Smooth muscle cell (in vitro differentiated cells): ENCODE results near the gene LRRC27. TPM values are rescaled to one million over a fixed set of nuclear protein-coding genes. Genes with fewer than 3 reads are reported as not detected.

Source experiments
- DNase-seq: peaks from one replicate; lab custom pipeline; 2025; ENCODE audit not compliant: unreplicated experiment; lab: John Stamatoyannopoulos, UW
- H2AFZ ChIP-seq: fragments of 200-600 bp; sonication (generic); 2 replicates; pipeline ENCODE4 v1.6.0; 2016; ENCODE audit warnings: antibody characterized with exemption, low read depth, mild to moderate bottlenecking
- H3F3A ChIP-seq: fragments of 200-600 bp; sonication (generic); 2 replicates; pipeline ENCODE4 v1.6.0; 2017; ENCODE audit warnings: antibody characterized with exemption, low read depth
- H3K27ac ChIP-seq: fragments of 200-600 bp; sonication (generic); 2 replicates; pipeline ENCODE4 v1.5.1; 2016; ENCODE audit warnings: low read depth, mild to moderate bottlenecking
- H3K27me3 ChIP-seq: fragments of 200-600 bp; sonication (generic); 2 replicates; pipeline ENCODE4 v1.6.1; 2016; ENCODE audit warnings: low read depth, mild to moderate bottlenecking
- H3K36me3 ChIP-seq: fragments of 200-600 bp; sonication (generic); 2 replicates; pipeline ENCODE4 v1.5.1; 2016; ENCODE audit warnings: low read depth
- H3K4me1 ChIP-seq: fragments of 200-600 bp; sonication (generic); 2 replicates; pipeline ENCODE4 v1.5.1; 2016; ENCODE audit warnings: low read depth
- H3K4me2 ChIP-seq: fragments of 200-600 bp; sonication (generic); 2 replicates; pipeline ENCODE4 v1.6.0; 2016; ENCODE audit warnings: mild to moderate bottlenecking
- H3K4me3 ChIP-seq: fragments of 200-600 bp; sonication (generic); 2 replicates; pipeline ENCODE4 v1.5.1; 2016; ENCODE audit warnings: mild to moderate bottlenecking
- H3K79me2 ChIP-seq: fragments of 200-600 bp; sonication (generic); 2 replicates; pipeline ENCODE4 v1.6.0; 2016; ENCODE audit warnings: low read depth, mild to moderate bottlenecking
- H3K9ac ChIP-seq: fragments of 200-600 bp; sonication (generic); 2 replicates; pipeline ENCODE4 v1.6.0; 2016; ENCODE audit warnings: low read depth
- H3K9me3 ChIP-seq: fragments of 200-600 bp; sonication (generic); replicated peaks from 2 replicates; pipeline ENCODE4 v1.5.1; 2016; ENCODE audit warnings: low read depth
- H4K20me1 ChIP-seq: fragments of 200-600 bp; sonication (generic); 2 replicates; pipeline ENCODE4 v1.6.0; 2016; ENCODE audit warnings: low read depth
- WGBS: methylation state at CpG from one replicate; pipeline ENCODE4 v1.1.7; 2016; ENCODE audit warnings: low lambda C conversion rate; 5-methylcytosine and 5-hydroxymethylcytosine counted together
- polyA plus RNA-seq: library from polyadenylated mRNA; unstranded; fragments of >200 nt; fragmentation: Nextera tagmentation; extraction: Ambion mirVana; gene quantifications from 2 replicates; pipeline ENCODE4 v1.2.1, GENCODE V29; 2016
- total RNA-seq: library from RNA; depleted of rRNA; stranded (reverse); fragments of >200 nt; gene quantifications from 2 replicates; pipeline ENCODE4 v1.2.3, GENCODE V29; 2014
- TF ChIP-seq, protein P1 (sequence below): fragments of 200-600 bp; sonication (generic); IDR thresholded peaks from 2 replicates; pipeline ENCODE4 v1.5.1; 2017; ENCODE audit warnings: borderline replicate concordance, mild to moderate bottlenecking, antibody characterized with exemption; ENCODE audit not compliant: insufficient read depth, poor library complexity, severe bottlenecking

LRRC27 gene
- total and polyA plus RNA-seq, 2 experiments from 2014 or later = 7.6 to 11.5 TPM

DNA sequence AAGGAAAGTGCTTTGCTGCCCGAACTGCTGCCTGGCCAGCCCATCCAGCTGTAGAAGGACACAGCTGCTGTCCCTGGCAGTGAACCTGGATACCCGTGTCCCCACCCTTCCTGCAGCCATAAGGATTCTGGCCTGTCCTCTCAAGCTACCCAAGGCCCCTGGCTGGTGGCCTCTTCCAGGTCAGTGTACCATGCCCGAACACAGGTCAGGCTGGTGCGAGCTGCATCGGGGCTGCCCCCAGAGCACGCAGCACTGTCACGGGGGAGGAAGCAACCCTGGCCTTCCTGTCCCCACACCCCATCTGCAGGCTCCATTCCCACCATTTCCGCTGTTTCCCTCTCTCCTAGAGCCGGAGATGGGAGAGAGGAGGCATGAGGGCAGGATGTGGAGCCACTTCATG lies 34.5 kb downstream of the LRRC27 start:
- H3K9me3 ChIP-seq = no peaks in the 10 kb centered on the region
- H3F3A ChIP-seq = peaks cover 4% of the 10 kb centered on the region
- H3K4me1 ChIP-seq = no peaks in the 10 kb centered on the region
- DNase-seq = no peak
- TF ChIP-seq, protein P1, sequence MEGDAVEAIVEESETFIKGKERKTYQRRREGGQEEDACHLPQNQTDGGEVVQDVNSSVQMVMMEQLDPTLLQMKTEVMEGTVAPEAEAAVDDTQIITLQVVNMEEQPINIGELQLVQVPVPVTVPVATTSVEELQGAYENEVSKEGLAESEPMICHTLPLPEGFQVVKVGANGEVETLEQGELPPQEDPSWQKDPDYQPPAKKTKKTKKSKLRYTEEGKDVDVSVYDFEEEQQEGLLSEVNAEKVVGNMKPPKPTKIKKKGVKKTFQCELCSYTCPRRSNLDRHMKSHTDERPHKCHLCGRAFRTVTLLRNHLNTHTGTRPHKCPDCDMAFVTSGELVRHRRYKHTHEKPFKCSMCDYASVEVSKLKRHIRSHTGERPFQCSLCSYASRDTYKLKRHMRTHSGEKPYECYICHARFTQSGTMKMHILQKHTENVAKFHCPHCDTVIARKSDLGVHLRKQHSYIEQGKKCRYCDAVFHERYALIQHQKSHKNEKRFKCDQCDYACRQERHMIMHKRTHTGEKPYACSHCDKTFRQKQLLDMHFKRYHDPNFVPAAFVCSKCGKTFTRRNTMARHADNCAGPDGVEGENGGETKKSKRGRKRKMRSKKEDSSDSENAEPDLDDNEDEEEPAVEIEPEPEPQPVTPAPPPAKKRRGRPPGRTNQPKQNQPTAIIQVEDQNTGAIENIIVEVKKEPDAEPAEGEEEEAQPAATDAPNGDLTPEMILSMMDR = no peak
- H3K27me3 ChIP-seq = no peaks in the 10 kb centered on the region
- no peak overlapping the region for H3K4me2 ChIP-seq
- no peak overlapping the region for H2AFZ ChIP-seq
- no peaks in the 10 kb centered on the region for H3K79me2 ChIP-seq
- H3K4me3 ChIP-seq = no peak overlapping the region
- 92% methylated on average over 9 of the region's 9 CpGs for WGBS
- no peaks in the 10 kb centered on the region for H3K36me3 ChIP-seq
- H3K9ac ChIP-seq = no peak overlapping the region
- H4K20me1 ChIP-seq = no peaks in the 10 kb centered on the region
- H3K27ac ChIP-seq = no peak overlapping the region

DNA sequence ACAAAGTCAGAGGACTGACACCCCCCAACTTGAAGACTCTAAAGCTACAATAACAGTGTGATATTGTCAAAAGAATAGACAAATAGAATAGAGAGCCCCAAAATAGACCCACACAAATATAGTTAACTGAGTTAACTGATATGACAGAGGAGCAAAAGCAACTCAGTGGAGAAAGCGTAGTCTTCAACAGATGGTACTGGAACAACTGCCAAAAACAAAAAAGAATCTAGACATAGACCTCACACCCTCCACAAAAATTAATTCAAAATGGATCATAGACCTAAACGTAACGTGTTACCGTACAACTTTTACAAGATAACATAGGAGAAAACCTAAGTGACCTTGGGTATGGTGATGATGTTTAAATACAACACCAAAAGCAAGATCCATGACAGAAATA lies 36.4 kb downstream of the LRRC27 start:
- peaks cover 4% of the 10 kb centered on the region for H3F3A ChIP-seq
- 84% methylated on average over 4 of the region's 4 CpGs for WGBS
- no peaks in the 10 kb centered on the region for H3K27me3 ChIP-seq
- no peak overlapping the region for H3K27ac ChIP-seq
- no peak overlapping the region for H3K4me2 ChIP-seq
- no peak overlapping the region for H3K9ac ChIP-seq
- TF ChIP-seq, protein P1 = no peak
- DNase-seq = no peak
- no peaks in the 10 kb centered on the region for H4K20me1 ChIP-seq
- no peak overlapping the region for H2AFZ ChIP-seq
- H3K4me1 ChIP-seq = no peaks in the 10 kb centered on the region
- H3K4me3 ChIP-seq = no peak overlapping the region
- no peaks in the 10 kb centered on the region for H3K36me3 ChIP-seq
- no peaks in the 10 kb centered on the region for H3K9me3 ChIP-seq
- H3K79me2 ChIP-seq = no peaks in the 10 kb centered on the region

DNA sequence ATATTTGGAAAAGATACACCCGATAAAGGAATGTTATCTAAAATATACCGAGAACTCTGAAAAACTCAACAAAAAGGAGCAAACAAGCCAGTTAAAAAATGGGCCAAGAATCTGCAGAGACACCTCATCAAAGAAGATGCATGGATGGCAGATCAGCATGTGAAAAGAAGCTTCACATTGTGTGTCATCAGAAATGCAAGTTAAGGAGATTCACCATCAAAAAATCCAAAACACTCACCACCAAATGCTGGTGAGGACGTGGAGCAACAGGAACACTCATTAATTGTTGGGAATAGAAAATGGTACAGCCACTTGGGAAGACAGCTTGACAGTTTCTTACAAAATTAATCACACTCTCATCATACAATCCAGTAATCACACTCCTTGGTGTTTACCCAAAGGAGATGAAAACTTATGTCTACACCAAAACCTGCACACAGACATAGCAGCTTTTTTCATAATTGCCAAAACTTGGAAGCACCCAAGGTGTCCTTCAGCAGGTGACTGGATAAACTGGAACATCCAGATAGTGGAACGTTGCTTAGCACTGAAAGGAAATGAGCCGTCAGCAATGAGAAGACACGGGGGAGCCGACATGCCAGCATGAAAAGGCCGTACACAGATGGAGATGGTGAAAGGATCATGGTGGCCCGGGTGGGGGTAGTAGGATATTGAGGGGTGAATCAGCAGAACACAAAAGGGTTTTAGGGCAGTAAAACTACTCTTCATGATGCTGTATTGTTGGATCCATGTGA lies 37.1 kb downstream of the LRRC27 start:
- Histone ChIP-seq H3F3A (peaks cover 3% of the 10 kb centered on the region), H3K4me1 (no peaks in the 10 kb centered on the region), H3K27ac (no peak overlapping the region), H3K4me3 (no peak overlapping the region), H3K4me2 (no peak overlapping the region), H3K27me3 (no peaks in the 10 kb centered on the region), H2AFZ (no peak overlapping the region), H3K9ac (no peak overlapping the region), H3K79me2 (no peaks in the 10 kb centered on the region), H3K36me3 (no peaks in the 10 kb centered on the region), H4K20me1 (no peaks in the 10 kb centered on the region), H3K9me3 (no peaks in the 10 kb centered on the region)
- WGBS = 71% methylated on average over 9 of the region's 9 CpGs
- TF ChIP-seq, protein P1 = no peak
- DNase-seq = no peak
